ENCODE measurements around the gene USO1.

The USO1 gene

GRCh38 chr4:75831856-75832405, 107.6 kb downstream of the USO1 start:
- DNase-seq = no peak
- intact Hi-C loops (cut with DNase I) = no loop called here

DNA sequence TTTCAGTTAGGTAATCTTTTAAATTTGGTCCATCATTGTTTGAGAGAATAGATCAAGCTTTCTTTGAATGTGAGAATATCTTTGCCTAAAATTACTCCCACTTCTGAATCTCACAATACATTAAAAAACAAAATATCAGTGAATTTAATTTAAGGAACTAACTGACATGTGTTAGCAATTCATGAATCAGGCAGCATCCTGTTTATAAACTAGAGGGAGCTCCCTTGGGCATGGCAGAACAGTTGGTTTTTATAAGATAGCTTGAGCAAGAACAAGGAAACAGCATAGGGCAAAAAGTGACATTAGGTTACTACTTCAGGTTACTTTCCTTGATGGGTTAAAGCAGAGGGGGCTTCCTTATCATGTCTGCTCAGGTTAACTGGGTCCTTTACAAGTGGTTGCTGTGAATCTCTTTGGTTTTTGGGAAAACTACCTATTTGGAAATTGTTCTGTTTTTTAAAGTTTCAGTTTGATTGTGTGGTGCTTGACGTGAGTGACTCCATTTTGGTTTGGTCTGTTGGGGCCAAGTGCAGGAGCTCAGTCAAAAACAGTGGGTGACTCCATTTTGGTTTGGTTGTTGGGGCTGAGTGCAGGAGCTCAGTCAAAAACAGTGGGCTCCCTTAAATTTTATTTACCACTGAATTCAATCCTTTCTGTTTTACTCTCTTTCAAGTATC, 109.9 kb downstream of the USO1 start:
- intact Hi-C loops (cut with DNase I) = no loop called here
- DNase-seq = no peak

GRCh38 chr4:75834772-75835154, 110.4 kb downstream of the USO1 start:
- intact Hi-C loops (cut with DNase I) = no loop called here
- DNase-seq = no peak

DNA sequence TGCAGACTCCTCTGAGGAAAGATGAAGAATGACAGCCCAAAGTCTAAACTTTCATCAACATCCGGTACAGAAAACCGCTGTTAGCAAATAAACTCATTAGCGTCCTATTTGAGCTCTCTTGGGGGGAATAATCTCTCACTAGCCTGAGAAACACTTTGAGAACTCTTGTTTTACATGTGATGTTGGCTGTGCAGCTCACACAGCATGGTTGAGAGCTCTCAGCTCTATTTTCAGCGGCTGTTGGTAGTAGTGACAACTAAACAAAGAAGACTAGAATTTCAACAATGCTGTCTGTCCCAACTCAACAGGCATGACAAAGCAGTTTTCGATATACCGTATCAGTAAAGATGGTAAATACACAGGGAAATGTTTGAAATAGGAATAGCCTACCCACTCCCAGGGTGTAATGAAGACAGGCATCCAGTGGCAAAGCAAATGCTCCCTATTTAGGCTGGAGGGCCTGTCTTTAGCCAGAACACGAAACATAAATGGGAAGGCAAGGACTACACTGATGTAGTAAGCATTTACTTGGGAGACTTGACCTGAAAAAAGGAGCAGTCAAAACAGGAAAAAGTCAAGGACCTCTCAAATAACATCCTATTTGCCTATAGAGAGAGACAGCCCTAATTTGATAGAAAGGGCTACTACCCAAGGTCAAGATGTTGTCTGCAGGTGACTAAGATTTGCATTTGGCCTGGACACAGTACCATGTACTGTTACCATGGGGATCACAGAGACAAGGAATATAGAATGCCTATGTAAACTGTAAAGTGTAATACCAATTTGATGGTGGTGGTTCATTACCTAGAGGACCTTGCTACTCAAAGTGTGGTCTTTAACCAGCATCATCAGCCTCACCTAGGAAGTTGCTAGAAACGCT, 117.5 kb downstream of the USO1 start:
- DNase-seq = no peak
- intact Hi-C loops (cut with DNase I) = loop anchor here (10.0 kb wide), 1 partner anchor 117 kb away; the partner anchor contains the start of gene USO1

GRCh38 chr4:75843596-75843995, 119.2 kb downstream of the USO1 start:
- intact Hi-C loops (cut with DNase I) = loop anchor here (10.0 kb wide), 1 partner anchor 119 kb away; the partner anchor contains the start of gene USO1
- no peak for DNase-seq

DNA sequence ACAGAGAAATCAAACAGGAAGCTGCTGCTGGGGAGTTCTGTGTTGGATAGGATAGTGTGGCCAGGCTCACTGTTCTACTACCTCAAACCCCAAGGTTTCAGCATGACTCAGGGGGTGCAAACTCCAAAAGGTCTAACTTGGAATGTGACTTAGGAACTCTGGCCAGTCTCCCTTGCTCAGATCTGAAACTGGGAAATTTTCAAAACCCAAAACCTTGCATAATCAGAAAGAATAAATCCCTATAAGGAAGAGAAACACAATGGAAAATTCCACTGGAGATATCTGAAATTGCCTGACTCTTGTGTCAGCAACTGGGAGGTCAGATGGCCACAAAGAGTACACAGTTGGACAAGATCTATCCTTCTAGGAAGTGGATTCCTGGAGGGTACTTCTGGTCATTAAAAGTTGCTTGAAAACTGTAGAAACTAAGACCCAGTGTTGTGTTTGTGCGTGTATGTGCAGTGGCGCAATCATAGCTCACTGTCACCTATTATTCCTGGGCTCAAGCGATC, 119.8 kb downstream of the USO1 start:
- DNase-seq = no peak
- intact Hi-C loops (cut with DNase I) = loop anchor here (10.0 kb wide), 1 partner anchor 119 kb away; the partner anchor contains the start of gene USO1

DNA sequence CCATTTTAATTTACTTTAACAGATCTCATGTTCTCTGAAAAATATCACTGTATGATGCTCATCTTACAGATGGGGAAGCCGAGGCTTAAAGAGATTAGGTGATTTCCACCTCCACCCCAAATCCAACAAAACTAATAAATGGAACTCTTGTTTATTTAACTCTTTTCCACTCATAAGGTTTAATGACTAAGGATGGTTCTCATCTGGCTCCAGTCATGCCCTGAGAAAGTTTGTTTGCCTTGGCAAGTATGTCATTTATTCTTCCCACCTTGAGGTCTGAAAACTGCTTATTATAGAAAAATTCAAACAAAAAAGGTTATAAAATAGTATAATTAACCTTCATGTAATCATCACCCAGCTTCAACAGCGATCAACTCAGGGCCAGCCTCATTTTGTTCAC, 121.6 kb downstream of the USO1 start:
- no peak for DNase-seq
- intact Hi-C loops (cut with DNase I) = loop anchor here (10.0 kb wide), 1 partner anchor 121 kb away; the partner anchor contains the start of gene USO1

- intact Hi-C loops (cut with DNase I) = loop anchor here (10.0 kb wide), 1 partner anchor 123 kb away; the partner anchor contains the start of gene USO1
- DNase-seq = peak in 2 of 10 donors; percentile 8 to 15
Observed at GRCh38 chr4:75848171-75848760, 123.9 kb downstream of the USO1 start.

DNA sequence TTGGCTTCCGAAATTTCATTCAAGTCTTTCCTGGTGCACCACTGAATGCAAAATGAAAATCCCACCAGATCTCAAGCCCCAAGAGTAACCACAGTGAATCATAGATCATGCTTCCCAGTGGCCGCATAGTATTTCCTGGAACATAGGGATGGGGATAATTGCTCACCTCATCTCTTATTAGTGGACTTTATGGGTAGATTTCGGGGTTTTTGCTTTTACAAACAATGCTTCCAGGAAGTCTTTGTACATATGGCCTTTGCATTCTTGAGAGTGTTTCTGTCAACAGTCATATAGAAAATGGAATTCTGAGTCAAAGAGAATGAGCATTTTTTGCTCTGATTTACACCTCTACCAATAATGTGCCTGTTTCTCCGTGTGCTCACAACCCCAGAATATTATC, 124.5 kb downstream of the USO1 start:
- DNase-seq = no peak
- intact Hi-C loops (cut with DNase I) = loop anchor here (10.0 kb wide), 1 partner anchor 124 kb away; the partner anchor contains the start of gene USO1

DNA sequence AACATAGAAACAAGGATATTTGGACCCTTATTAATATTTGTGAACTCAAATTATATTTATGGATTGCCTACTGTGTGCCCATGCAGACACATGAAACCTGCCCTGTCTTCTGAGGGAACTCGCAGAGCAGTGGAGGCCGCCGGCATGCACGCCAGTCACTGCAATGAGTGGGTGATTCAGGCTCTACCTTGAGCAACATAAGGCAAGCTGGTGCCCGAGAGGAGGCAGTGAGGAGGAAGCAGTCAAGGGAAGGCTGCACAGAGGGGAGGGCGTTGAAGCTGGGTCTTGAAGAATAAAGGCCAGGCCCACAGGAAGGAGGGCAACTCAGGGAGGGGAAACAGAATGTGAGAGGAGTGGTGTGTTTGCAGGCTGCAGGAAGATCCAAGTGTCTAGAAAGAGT, 125.1 kb downstream of the USO1 start:
- intact Hi-C loops (cut with DNase I) = loop anchor here (10.0 kb wide), 1 partner anchor 125 kb away; the partner anchor contains the start of gene USO1
- DNase-seq = no peak

DNA sequence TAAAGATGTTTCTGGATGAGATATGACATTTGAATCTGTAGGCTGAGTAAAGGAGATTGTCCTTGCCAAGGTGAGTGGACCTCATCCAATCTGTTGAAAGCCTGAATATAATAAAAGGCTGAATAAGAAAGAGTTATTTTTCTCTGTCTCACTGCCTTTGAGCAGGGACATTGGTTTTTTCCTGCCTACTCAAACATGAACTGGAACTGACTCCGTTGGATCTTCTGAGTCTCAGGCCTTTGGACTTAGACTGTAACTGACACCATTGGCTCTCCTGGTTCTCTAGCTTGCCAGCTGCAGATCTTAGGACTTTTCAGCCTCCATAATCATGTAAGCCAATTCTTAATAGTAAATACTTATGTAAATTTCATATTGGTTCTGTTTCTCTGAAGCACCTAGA, 134.3 kb downstream of the USO1 start:
- intact Hi-C loops (cut with DNase I) = no loop called here
- no peak for DNase-seq

GRCh38 chr4:75860606-75861005, 136.2 kb downstream of the USO1 start:
- intact Hi-C loops (cut with DNase I) = no loop called here
- DNase-seq = no peak

Data from posterior cingulate gyrus (tissue), 11 donors.